Psoas muscle (tissue), 8 donors: ENCODE measurements around the gene RHOBTB1. TPM values are rescaled to one million over a fixed set of nuclear protein-coding genes. Genes with fewer than 3 reads are reported as not detected.

ENCODE experiments used
- ATAC-seq, 4 donors: fragments of 200-7000 bp; cut with Tn5 transposase; one replicate each; pipeline ENCODE4 v1.9.1; 2020; ENCODE audit warnings: moderate library complexity in 3 of 4, mild to moderate bottlenecking in 2 of 4
- DNase-seq, 2 donors: peaks; one replicate each; pipeline ENCODE4 v3.0.0-alpha.2; 2020
- H3K27ac ChIP-seq: fragments of 200-600 bp; one replicate; pipeline ENCODE4 v1.8.0; 2022
- H3K27me3 ChIP-seq, 3 donors: fragments of 200-600 bp in 1 of 3; one replicate each; pipeline versions ENCODE4 v1.6.1 to v1.8.0; 2013 to 2022; ENCODE audit warnings: low read length in 2 of 3, mild to moderate bottlenecking in 2 of 3, moderate library complexity in 1 of 3; ENCODE audit not compliant: insufficient read depth in 3 of 3
- H3K36me3 ChIP-seq, 2 donors: fragments of 200-600 bp in 1 of 2; one replicate each; pipeline versions ENCODE4 v1.6.1 to v1.8.0; 2013 to 2022; ENCODE audit warnings: low read depth in 1 of 2, mild to moderate bottlenecking in 1 of 2, moderate library complexity in 1 of 2; ENCODE audit not compliant: insufficient read depth in 1 of 2
- H3K4me1 ChIP-seq: fragments of 200-600 bp; one replicate; pipeline ENCODE4 v1.8.0; 2022
- H3K4me3 ChIP-seq: fragments of 200-600 bp; one replicate; pipeline ENCODE4 v1.8.0; 2022; ENCODE audit warnings: mild to moderate bottlenecking
- H3K9me3 ChIP-seq: fragments of 200-600 bp; one replicate; pipeline ENCODE4 v1.8.0; 2022
- CTCF ChIP-seq: fragments of 200-600 bp; IDR thresholded peaks from one replicate; pipeline ENCODE4 v1.8.0; 2022; ENCODE audit warnings: antibody characterized with exemption
- WGBS, 3 donors: extraction: QIAGEN DNeasy Blood & Tissue Kit; methylation state at CpG; one replicate each; pipeline versions ENCODE4 v1.1.6 to v1.1.7; 2013; 5-methylcytosine and 5-hydroxymethylcytosine counted together
- intact Hi-C, 2 donors: fragments of 100-400 bp; cut with DNase I; formaldehyde crosslinking; loops; one replicate each; pipeline versions ENCODE4 v1.11.0 to v1.14.2; 2022
- polyA plus RNA-seq, 3 donors: library from polyadenylated mRNA; stranded (reverse); fragments of 200-250 nt; gene quantifications; one replicate each; pipeline ENCODE4 v1.2.3, GENCODE V29; 2013
- total RNA-seq, 4 donors: library from RNA; stranded (reverse); fragmentation: NEBNext Ultra II Directional in 2 of 4; extraction: Animal tissue kit (Norgen Biotek cat#: 25700) in 2 of 4; gene quantifications; one replicate each; pipeline versions ENCODE4 v1.2.1 to v1.2.4, GENCODE V29; 2021 to 2023
- donor health status: healthy with polysubstance abuse.
- donor health status: DM: no; HTN: no; CAD: no; lungs with moderate emphysema.
- donor health status: Bipolar disorder and iron deficiency.
- donor health status: healthy.
- donor health status: DM: yes; HTN: yes; CAD: no.
- donor health status: DM: no; HTN: no; CAD: no.
- donor health status: DM: no; HTN: no; CAD: no.
- donor health status: DM: yes; HTN: yes; CAD: no.

RHOBTB1 gene
- total and polyA plus RNA-seq, 7 donors: 1.8 to 47.4 (median 23.6) TPM

- ATAC-seq (no peak), DNase-seq (no peak)
- WGBS, 3 donors: 26 to 44% (median 28%) methylated on average over 3 of the region's 3 CpGs
- Histone ChIP-seq H3K27me3 (peaks cover 0 to 3% (median 0%) of the 10 kb centered on the region in 3 donors), H3K9me3 (no peaks in the 10 kb centered on the region), H3K4me3 (no peak overlapping the region), H3K4me1 (no peaks in the 10 kb centered on the region), H3K36me3 (no peaks in the 10 kb centered on the region), H3K27ac (no peak overlapping the region)
- no peak for TF ChIP-seq CTCF
- intact Hi-C loops: no loop called here
Measured at GRCh38 chr10:60986791-60987190, 42.8 kb upstream of the RHOBTB1 start.

- Histone ChIP-seq H3K36me3 (no peaks in the 10 kb centered on the region), H3K4me1 (no peaks in the 10 kb centered on the region), H3K9me3 (no peaks in the 10 kb centered on the region), H3K4me3 (no peak overlapping the region), H3K27ac (no peak overlapping the region), H3K27me3 (peaks cover 0 to 3% (median 0%) of the 10 kb centered on the region in 3 donors)
- ATAC-seq (no peak), DNase-seq (no peak)
- 86 to 96% (median 95%) methylated on average over 1 of the region's 1 CpG for WGBS, 3 donors
- no peak for TF ChIP-seq CTCF
- intact Hi-C loops: no loop called here
Measured at GRCh38 chr10:60985951-60986350, 42.0 kb upstream of the RHOBTB1 start.

- no peak for TF ChIP-seq CTCF
- DNase-seq: no peak
- ATAC-seq: no peak
- Histone ChIP-seq H3K9me3 (no peaks in the 10 kb centered on the region), H3K4me1 (peaks cover 16% of the 10 kb centered on the region), H3K4me3 (no peak overlapping the region), H3K27ac (no peak overlapping the region), H3K27me3 (no peaks in the 10 kb centered on the region), H3K36me3 (no peaks in the 10 kb centered on the region)
- 30 to 36% (median 35%) methylated on average over 1 of the region's 1 CpG for WGBS, 3 donors
- intact Hi-C loops: no loop called here
Measured at GRCh38 chr10:60980997-60981396, 37.0 kb upstream of the RHOBTB1 start.

GRCh38 chr10:60979667-60980104 lies 35.7 kb upstream of the RHOBTB1 start:
- Histone ChIP-seq H3K27ac (no peak overlapping the region), H3K4me1 (peaks cover 20% of the 10 kb centered on the region), H3K9me3 (no peaks in the 10 kb centered on the region), H3K36me3 (no peaks in the 10 kb centered on the region), H3K4me3 (no peak overlapping the region), H3K27me3 (no peaks in the 10 kb centered on the region)
- DNase-seq (no peak), ATAC-seq (no peak)
- WGBS, 3 donors: 53 to 57% (median 56%) methylated on average over 3 of the region's 3 CpGs
- no peak for TF ChIP-seq CTCF
- intact Hi-C loops: no loop called here
